Left ventricle myocardium inferior (tissue), 1 donor: Measurements from ENCODE around the gene SLC28A1. TPM values are rescaled to one million over a fixed set of nuclear protein-coding genes. Genes with fewer than 3 reads are reported as not detected.
A peak's percentile ranks its signal among the peaks of the same experiment; 100 is the strongest.

Source experiments
- DNase-seq: peaks from one replicate; pipeline ENCODE4 v3.0.0-alpha.2; 2020
- H3K27ac ChIP-seq: fragments of 200-600 bp; replicated peaks from 2 replicates; pipeline ENCODE4 v1.8.0; 2021
- H3K27me3 ChIP-seq: fragments of 200-600 bp; 2 replicates; pipeline ENCODE4 v1.8.0; 2021; ENCODE audit warnings: low read depth
- H3K36me3 ChIP-seq: fragments of 200-600 bp; 2 replicates; pipeline ENCODE4 v1.8.0; 2021
- H3K4me1 ChIP-seq: fragments of 200-600 bp; 2 replicates; pipeline ENCODE4 v1.8.0; 2021
- H3K4me3 ChIP-seq: fragments of 200-600 bp; 2 replicates; pipeline ENCODE4 v1.8.0; 2021; ENCODE audit warnings: mild to moderate bottlenecking, moderate library complexity
- H3K9me3 ChIP-seq: fragments of 200-600 bp; replicated peaks from 2 replicates; pipeline ENCODE4 v1.8.0; 2021
- CTCF ChIP-seq: fragments of 200-600 bp; IDR thresholded peaks from 2 replicates; pipeline ENCODE4 v1.8.0; 2021; ENCODE audit warnings: antibody characterized with exemption, mild to moderate bottlenecking, borderline replicate concordance
- intact Hi-C: fragments of 100-400 bp; cut with micrococcal nuclease; formaldehyde crosslinking; loops from one replicate; pipeline ENCODE4 v1.11.0; 2022
- total RNA-seq: library from RNA; stranded (reverse); fragmentation: NEBNext Ultra II Directional; extraction: Animal tissue kit (Norgen Biotek cat#: 25700); gene quantifications from one replicate; pipeline ENCODE4 v1.2.1, GENCODE V29; 2021
- donor health status: DM: no; HTN: yes; CAD: no; lungs with severe emphysema.

The SLC28A1 gene
- total RNA-seq, 1 donor from 2014 or later: 0.91 TPM

GRCh38 chr15:84904419-84904818, 20.0 kb downstream of the SLC28A1 start:
- intact Hi-C loops: no loop called here
- peak overlapping the region; percentile 58 for H3K27ac ChIP-seq

GRCh38 chr15:84905016-84905916, 20.8 kb downstream of the SLC28A1 start:
- no peak for TF ChIP-seq CTCF
- no peaks in the 10 kb centered on the region for H3K36me3 ChIP-seq
- intact Hi-C loops: no loop called here
- H3K4me1 ChIP-seq: peaks cover 41% of the 10 kb centered on the region
- H3K27ac ChIP-seq: peak overlapping the region; percentile 58
- no peak for DNase-seq
- no peaks in the 10 kb centered on the region for H3K27me3 ChIP-seq
- peaks cover 6% of the 10 kb centered on the region for H3K9me3 ChIP-seq
- H3K4me3 ChIP-seq: no peak overlapping the region

More at GRCh38 chr15:84904419-84904818, 20.0 kb downstream of the SLC28A1 start:
- Histone ChIP-seq H3K4me3 (no peak overlapping the region), H3K4me1 (peaks cover 33% of the 10 kb centered on the region), H3K36me3 (no peaks in the 10 kb centered on the region), H3K9me3 (peaks cover 6% of the 10 kb centered on the region), H3K27me3 (no peaks in the 10 kb centered on the region)
- no peak for TF ChIP-seq CTCF
- no peak for DNase-seq

GRCh38 chr15:84907731-84908130, 23.3 kb downstream of the SLC28A1 start:
- peaks cover 65% of the 10 kb centered on the region for H3K4me1 ChIP-seq
- H3K36me3 ChIP-seq: no peaks in the 10 kb centered on the region
- no peaks in the 10 kb centered on the region for H3K27me3 ChIP-seq
- DNase-seq: no peak
- H3K4me3 ChIP-seq: no peak overlapping the region
- TF ChIP-seq CTCF: no peak
- no peak overlapping the region for H3K27ac ChIP-seq
- intact Hi-C loops: no loop called here
- no peaks in the 10 kb centered on the region for H3K9me3 ChIP-seq

- no peaks in the 10 kb centered on the region for H3K36me3 ChIP-seq
- H3K4me3 ChIP-seq: no peak overlapping the region
- no peaks in the 10 kb centered on the region for H3K9me3 ChIP-seq
- H3K4me1 ChIP-seq: peaks cover 72% of the 10 kb centered on the region
- intact Hi-C loops: no loop called here
- H3K27me3 ChIP-seq: no peaks in the 10 kb centered on the region
- H3K27ac ChIP-seq: peak overlapping the region; percentile 3
- no peak for TF ChIP-seq CTCF
- no peak for DNase-seq
These were observed 24.1 kb downstream of the SLC28A1 start for GRCh38 chr15:84908564-84908963.

- Histone ChIP-seq H3K4me1 (peaks cover 72% of the 10 kb centered on the region), H3K27me3 (no peaks in the 10 kb centered on the region)
These were observed 24.6 kb downstream of the SLC28A1 start for GRCh38 chr15:84909029-84909428.

More at GRCh38 chr15:84909029-84909428, 24.6 kb downstream of the SLC28A1 start:
- Histone ChIP-seq H3K4me3 (no peak overlapping the region), H3K36me3 (no peaks in the 10 kb centered on the region), H3K27ac (peak overlapping the region; percentile 3), H3K9me3 (no peaks in the 10 kb centered on the region)
- no peak for DNase-seq
- intact Hi-C loops: no loop called here
- TF ChIP-seq CTCF: no peak
